NCI-H2107 treated with DMSO at 0.1 percent for 48 hours (cell line): Measurements from ENCODE around the gene SPI1.

Experiments
- DNase-seq: peaks from one replicate; lab custom pipeline; 2025; ENCODE audit not compliant: unreplicated experiment; lab: John Stamatoyannopoulos, UW

SPI1 gene

GRCh38 chr11:47389577-47390421, 11.5 kb upstream of the SPI1 start:
- DNase-seq = no peak

GRCh38 chr11:47388697-47389576, 10.6 kb upstream of the SPI1 start:
- DNase-seq = no peak

GRCh38 chr11:47387944-47388696, 9.8 kb upstream of the SPI1 start:
- DNase-seq = no peak

- DNase-seq = no peak
Observed at GRCh38 chr11:47384498-47384897, 6.2 kb upstream of the SPI1 start.

GRCh38 chr11:47383071-47383470, 4.7 kb upstream of the SPI1 start:
- no peak for DNase-seq

- no peak for DNase-seq
Observed at GRCh38 chr11:47380078-47380477, 1.7 kb upstream of the SPI1 start.

GRCh38 chr11:47379317-47379716, 970 bp upstream of the SPI1 start:
- no peak for DNase-seq

- DNase-seq = no peak
Observed at GRCh38 chr11:47378836-47379170, 456 bp upstream of the SPI1 start.

GRCh38 chr11:47377571-47378009, 757 bp downstream of the SPI1 start:
- no peak for DNase-seq

GRCh38 chr11:47376525-47377371, 1.6 kb downstream of the SPI1 start:
- no peak for DNase-seq

GRCh38 chr11:47376107-47376524, 2.2 kb downstream of the SPI1 start:
- DNase-seq = no peak

- DNase-seq = no peak
Observed at GRCh38 chr11:47375546-47376085, 2.7 kb downstream of the SPI1 start.

- no peak for DNase-seq
Observed at GRCh38 chr11:47375020-47375419, 3.3 kb downstream of the SPI1 start.

GRCh38 chr11:47374720-47375019, 3.7 kb downstream of the SPI1 start:
- no peak for DNase-seq

- DNase-seq = peak; percentile 13
Observed at GRCh38 chr11:47373876-47374719, 4.2 kb downstream of the SPI1 start.

- DNase-seq = no peak
Observed at GRCh38 chr11:47372422-47372821, 5.9 kb downstream of the SPI1 start.

- DNase-seq = no peak
Observed at GRCh38 chr11:47369676-47370075, 8.7 kb downstream of the SPI1 start.

- no peak for DNase-seq
Observed at GRCh38 chr11:47366020-47366490, 12.3 kb downstream of the SPI1 start.

- DNase-seq = no peak
Observed at GRCh38 chr11:47361419-47361818, 16.9 kb downstream of the SPI1 start.
